Keratinocyte (primary cell): ENCODE data around the gene EEF2. TPM values are rescaled to one million over a fixed set of nuclear protein-coding genes. Genes with fewer than 3 reads are reported as not detected.

Experiments
- DNase-seq: peaks from one replicate; pipeline ENCODE4 v3.0.0-alpha.2; 2011; ENCODE audit warnings: low read depth, missing footprints, low spot score
- FAIRE-seq: peaks from 2 replicates; lab custom pipeline; 2011; peaks lifted over from hg19 to GRCh38; lab: Jason Lieb, UNC
- H2AFZ ChIP-seq: 2 replicates; pipeline ENCODE4 v1.6.0; 2012; ENCODE audit warnings: low read length, control low read depth, inconsistent platforms; ENCODE audit not compliant: control insufficient read depth
- H3K27ac ChIP-seq: 2 replicates; pipeline ENCODE4 v1.5.1; 2011; ENCODE audit warnings: low read length; ENCODE audit not compliant: control insufficient read depth, insufficient read depth
- H3K27me3 ChIP-seq: 3 replicates; pipeline ENCODE4 v1.6.0; 2011; ENCODE audit warnings: low read length; ENCODE audit not compliant: control insufficient read depth, insufficient read depth; ENCODE audit errors: extremely low read depth
- H3K36me3 ChIP-seq, 2 experiments: 2 replicates in 1 of 2; 3 replicates in 1 of 2; pipeline ENCODE4 v1.5.1; 2011; ENCODE audit warnings: low read length in 2 of 2, mild to moderate bottlenecking in 1 of 2; ENCODE audit not compliant: control insufficient read depth in 2 of 2, insufficient read depth in 2 of 2; ENCODE audit errors: extremely low read depth in 1 of 2
- H3K4me1 ChIP-seq: 3 replicates; pipeline ENCODE4 v1.5.1; 2011; ENCODE audit warnings: low read length; ENCODE audit not compliant: control insufficient read depth, insufficient read depth; ENCODE audit errors: extremely low read depth
- H3K4me2 ChIP-seq: 3 replicates; pipeline ENCODE4 v1.6.0; 2011; ENCODE audit warnings: low read depth, low read length; ENCODE audit not compliant: control insufficient read depth, insufficient read depth; ENCODE audit errors: extremely low read depth
- H3K4me3 ChIP-seq, 3 experiments: fragments of 200-600 bp in 1 of 3; sonication (generic) in 1 of 3; 2 replicates in 2 of 3; 3 replicates in 1 of 3; pipeline ENCODE4 v1.5.1; 2011 to 2016; ENCODE audit warnings: low read length in 3 of 3, mild to moderate bottlenecking in 3 of 3, control low read depth in 2 of 3, inconsistent platforms in 1 of 3, low read depth in 1 of 3, mixed read lengths in 1 of 3, mixed run types in 1 of 3, moderate library complexity in 1 of 3; ENCODE audit not compliant: control insufficient read depth in 2 of 3, insufficient read depth in 2 of 3; ENCODE audit errors: extremely low read depth in 1 of 3
- H3K79me2 ChIP-seq: 2 replicates; pipeline ENCODE4 v1.6.0; 2012; ENCODE audit warnings: low read length; ENCODE audit not compliant: control insufficient read depth, insufficient read depth
- H3K9ac ChIP-seq: 3 replicates; pipeline ENCODE4 v1.6.0; 2011; ENCODE audit warnings: low read length; ENCODE audit not compliant: control insufficient read depth, insufficient read depth; ENCODE audit errors: extremely low read depth
- H3K9me1 ChIP-seq: 3 replicates; pipeline ENCODE4 v1.6.0; 2011; ENCODE audit warnings: low read length; ENCODE audit not compliant: control insufficient read depth, insufficient read depth; ENCODE audit errors: extremely low read depth
- H3K9me3 ChIP-seq: 2 replicates; pipeline ENCODE4 v1.5.1; 2012; ENCODE audit warnings: low read depth, low read length; ENCODE audit not compliant: control insufficient read depth
- H4K20me1 ChIP-seq: 3 replicates; pipeline ENCODE4 v1.6.0; 2011; ENCODE audit warnings: low read length; ENCODE audit not compliant: control insufficient read depth, insufficient read depth; ENCODE audit errors: extremely low read depth
- CTCF ChIP-seq, 3 experiments: IDR thresholded peaks in 1 of 3; conservative IDR thresholded peaks in 1 of 3; optimal IDR thresholded peaks in 1 of 3; 2 replicates in 2 of 3; 3 replicates in 1 of 3; pipeline versions ENCODE3 to v1.5.1; 2011; ENCODE audit warnings: low read length in 3 of 3, mild to moderate bottlenecking in 3 of 3, moderate library complexity in 2 of 3, control low read depth in 1 of 3, inconsistent platforms in 1 of 3; ENCODE audit not compliant: insufficient read depth in 2 of 3; ENCODE audit errors: extremely low read depth in 1 of 3
- EZH2 ChIP-seq: IDR thresholded peaks from one replicate; pipeline ENCODE4 v1.6.1; 2012; ENCODE audit warnings: inconsistent platforms, mild to moderate bottlenecking, low read length, moderate library complexity
- dilution Hi-C: fragments of 300-500 bp; cut with MboI; formaldehyde crosslinking; loops from one replicate; pipeline ENCODE4 v1.7.0; 2020; ENCODE audit warnings: low sequenced_read_pairs; ENCODE audit not compliant: extremely low pct_ligation_motif_present
- polyA plus RNA-seq, 5 experiments: library from polyadenylated mRNA; depleted of rRNA in 3 of 5; stranded (reverse) in 3 of 5; stranded (forward) in 1 of 5; unstranded in 1 of 5; fragments of >200 nt; gene quantifications; 1 replicate in 1 of 5; 2 replicates in 3 of 5; 3 replicates in 1 of 5; pipeline versions ENCODE4 v1.2.1 to v1.2.3, GENCODE V29; 2011 to 2012; ENCODE audit warnings: missing spikeins in 2 of 5, low read depth in 1 of 5, low replicate concordance in 1 of 5

Gene EEF2
- polyA plus RNA-seq, 1 donor (not counting 4 experiments of a cell fraction or from before 2014, with no cell fraction given): 1,193 TPM

DNA sequence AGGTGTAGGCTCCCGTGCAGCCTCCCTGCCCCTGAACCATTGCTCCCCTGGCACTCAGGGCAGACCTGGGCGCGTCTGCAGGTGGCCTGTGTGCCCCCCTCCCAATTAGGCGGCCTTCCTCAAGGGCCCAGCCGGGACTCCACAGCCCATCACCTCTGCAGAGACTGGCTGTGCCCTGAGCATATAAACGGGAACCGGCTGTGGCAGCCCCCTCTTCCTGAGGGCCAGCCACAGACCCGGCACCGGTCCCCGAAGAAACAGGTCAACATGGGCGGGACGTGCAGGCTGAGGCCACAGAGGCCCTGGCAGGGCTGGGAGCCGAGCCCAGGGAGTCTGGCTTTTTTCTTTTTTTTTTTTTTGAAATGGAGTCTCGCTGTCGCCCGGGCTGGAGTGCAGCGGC lies 34.3 kb upstream of the EEF2 start:
- dilution Hi-C loops: no loop called here
- no peak for DNase-seq
- Histone ChIP-seq H3K27ac (no peak overlapping the region), H3K4me2 (no peak overlapping the region), H4K20me1 (peaks cover 3% of the 10 kb centered on the region), H3K4me1 (no peaks in the 10 kb centered on the region), H3K79me2 (peaks cover 22% of the 10 kb centered on the region), H3K27me3 (no peaks in the 10 kb centered on the region), H3K9me1 (no peaks in the 10 kb centered on the region), H3K36me3 (peaks cover 8 to 28% of the 10 kb centered on the region in 2 experiments), H3K9me3 (no peaks in the 10 kb centered on the region), H3K4me3 (no peak overlapping the region), H2AFZ (no peak overlapping the region), H3K9ac (no peak overlapping the region)
- TF ChIP-seq EZH2 (no peak), CTCF (optimal IDR thresholded peaks at IDR 0.05 in 1 of 3, IDR thresholded peaks at IDR 0.05 in 1 of 3, conservative IDR thresholded peaks at IDR 0.05 in 1 of 3; ENCODE audit: extremely low read depth in 1 of 3, insufficient read depth in 2 of 3, low read length in 3 of 3) (no peak)
- FAIRE-seq: no peak

DNA sequence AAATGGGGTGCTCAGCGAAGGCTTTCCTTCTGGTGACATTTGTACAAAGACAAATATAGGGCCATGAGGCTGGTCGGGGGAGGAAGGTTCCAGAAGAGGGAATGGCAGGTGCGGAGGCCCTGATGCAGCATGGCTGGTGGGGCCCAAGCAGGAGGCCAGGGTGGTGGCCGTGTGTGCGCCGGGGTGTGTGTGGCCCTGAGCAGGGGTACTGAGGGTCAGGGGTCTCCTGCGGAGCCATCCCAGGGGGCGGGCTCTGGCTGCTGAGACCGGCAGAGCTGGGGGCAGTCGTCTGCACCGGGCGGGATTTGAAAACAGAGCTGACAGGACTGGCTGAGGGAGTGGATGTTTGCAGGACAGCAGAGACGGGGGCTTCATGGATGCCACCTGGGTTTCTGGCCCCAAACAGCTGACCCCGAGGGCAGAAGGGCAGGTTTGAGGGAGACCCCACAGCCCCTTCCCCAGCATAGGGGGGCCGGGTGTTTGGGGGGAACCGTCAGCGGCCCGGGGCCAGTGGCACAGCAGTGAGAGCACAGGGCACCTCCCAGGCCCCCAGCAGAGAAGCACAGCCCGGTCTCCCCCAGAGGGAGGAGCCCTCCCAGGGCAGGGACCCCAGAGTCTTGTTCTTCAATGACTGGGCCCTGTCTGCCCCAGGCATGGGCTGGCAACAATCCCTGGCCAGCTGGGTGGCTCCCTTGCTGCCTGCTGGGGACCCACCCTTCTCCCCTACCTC lies 33.7 kb upstream of the EEF2 start:
- Histone ChIP-seq H3K4me3 (no peak overlapping the region), H4K20me1 (peaks cover 3% of the 10 kb centered on the region), H3K27ac (no peak overlapping the region), H3K4me2 (no peak overlapping the region), H3K27me3 (no peaks in the 10 kb centered on the region), H3K36me3 (peaks cover 5 to 31% of the 10 kb centered on the region in 2 experiments), H3K9me1 (no peaks in the 10 kb centered on the region), H3K9me3 (no peaks in the 10 kb centered on the region), H3K9ac (no peak overlapping the region), H3K79me2 (peaks cover 26% of the 10 kb centered on the region), H3K4me1 (no peaks in the 10 kb centered on the region), H2AFZ (no peak overlapping the region)
- dilution Hi-C loops: no loop called here
- FAIRE-seq: no peak
- no peak for DNase-seq
- TF ChIP-seq EZH2 (no peak), CTCF (optimal IDR thresholded peaks at IDR 0.05 in 1 of 3, IDR thresholded peaks at IDR 0.05 in 1 of 3, conservative IDR thresholded peaks at IDR 0.05 in 1 of 3; ENCODE audit: extremely low read depth in 1 of 3, insufficient read depth in 2 of 3, low read length in 3 of 3) (no peak)
